HepG2 (cell line): ENCODE results near the gene MVB12A. TPM values are rescaled to one million over a fixed set of nuclear protein-coding genes. Genes with fewer than 3 reads are reported as not detected.

Experiments
- ATAC-seq: fragments of 200-7000 bp; cut with Tn5 transposase; 3 replicates; pipeline ENCODE4 v1.9.1; 2020; ENCODE audit warnings: mild to moderate bottlenecking, moderate library complexity
- BruUV-seq: library from RNA; stranded (reverse); fragments of 400-500 nt; replicated peaks from 2 replicates; lab custom pipeline; 2021; lab: Mats Ljungman, UMichigan
- CTCF ChIA-PET: fragments of 300-600 bp; formaldehyde crosslinking; extraction: SDS; loops from one replicate; lab custom pipeline; 2021; ENCODE audit warnings: low total read pairs, inconsistent platforms, low intra/inter-chr PET ratio; lab: Yijun Ruan, JAX
- POLR2A ChIA-PET: fragments of 350-600 bp; sonication (Branson Sonifier 250); formaldehyde crosslinking; loops from one replicate; lab custom pipeline; 2020; ENCODE audit warnings: antibody characterized with exemption, inconsistent platforms; lab: Yijun Ruan, JAX
- DNase-seq: peaks from one replicate; pipeline ENCODE4 v3.0.0-alpha.2; 2015; ENCODE audit warnings: low spot score
- FAIRE-seq: peaks from 3 replicates; lab custom pipeline; 2011; peaks lifted over from hg19 to GRCh38; lab: Jason Lieb, UNC
- H2AFZ ChIP-seq: one replicate; pipeline ENCODE4 v1.6.1; 2011; ENCODE audit warnings: low read length, inconsistent platforms
- H3K27ac ChIP-seq: fragments of 300-600 bp; 3 replicates; pipeline ENCODE4 v1.8.0; 2011; ENCODE audit warnings: mixed run types, mild to moderate bottlenecking, mixed read lengths, low read length, inconsistent platforms; ENCODE audit not compliant: insufficient read depth; ENCODE audit errors: extremely low read length
- H3K27me3 ChIP-seq, 2 experiments: fragments of 200-600 bp in 1 of 2; 2 replicates in 1 of 2; 3 replicates in 1 of 2; pipeline versions ENCODE4 v1.6.0 to v1.8.0; 2011; ENCODE audit warnings: low read length in 2 of 2, mild to moderate bottlenecking in 2 of 2, moderate library complexity in 2 of 2, inconsistent platforms in 1 of 2; ENCODE audit not compliant: insufficient read depth in 2 of 2, control insufficient read depth in 1 of 2
- H3K36me3 ChIP-seq, 2 experiments: fragments of 200-600 bp in 1 of 2; replicated peaks in 1 of 2; 2 replicates in 1 of 2; 3 replicates in 1 of 2; pipeline versions ENCODE4 v1.5.1 to v1.8.0; 2011; ENCODE audit warnings: low read length in 2 of 2, inconsistent platforms in 1 of 2; ENCODE audit not compliant: insufficient read depth in 2 of 2, control insufficient read depth in 1 of 2
- H3K4me1 ChIP-seq: 2 replicates; pipeline ENCODE4 v1.5.1; 2012; ENCODE audit warnings: low read length, inconsistent platforms; ENCODE audit not compliant: insufficient read depth
- H3K4me2 ChIP-seq: 2 replicates; pipeline ENCODE4 v1.6.0; 2011; ENCODE audit warnings: low read depth, low read length, inconsistent platforms
- H3K4me3 ChIP-seq, 3 experiments: fragments of 200-600 bp in 1 of 3; sonication (generic), shearing (Covaris generic) in 1 of 3; replicated peaks in 1 of 3; 2 replicates each; pipeline ENCODE4 v1.5.1; 2011 to 2016; ENCODE audit warnings: low read length in 3 of 3, inconsistent platforms in 2 of 3, low read depth in 2 of 3, mild to moderate bottlenecking in 2 of 3, control low read depth in 1 of 3, mixed read lengths in 1 of 3; ENCODE audit not compliant: insufficient read depth in 1 of 3
- H3K79me2 ChIP-seq: one replicate; pipeline ENCODE4 v1.6.1; 2011; ENCODE audit warnings: low read length, inconsistent platforms; ENCODE audit not compliant: insufficient read depth
- H3K9ac ChIP-seq: 2 replicates; pipeline ENCODE4 v1.6.0; 2011; ENCODE audit warnings: mild to moderate bottlenecking, low read depth, low read length, inconsistent platforms; ENCODE audit not compliant: insufficient read depth
- H3K9me3 ChIP-seq: 2 replicates; pipeline ENCODE4 v1.5.1; 2012; ENCODE audit warnings: mild to moderate bottlenecking, low read length
- H4K20me1 ChIP-seq: 2 replicates; pipeline ENCODE4 v1.6.0; 2011; ENCODE audit warnings: inconsistent platforms, mild to moderate bottlenecking, low read length, moderate library complexity; ENCODE audit not compliant: insufficient read depth
- AGO1 ChIP-seq: fragments of 200-400 bp; formaldehyde crosslinking; IDR thresholded peaks from 2 replicates; pipeline ENCODE4 v1.6.1; 2017; ENCODE audit warnings: mild to moderate bottlenecking, low read depth, low read length, moderate library complexity; ENCODE audit not compliant: poor library complexity, severe bottlenecking
- AGO2 ChIP-seq: fragments of 200-400 bp; formaldehyde crosslinking; optimal IDR thresholded peaks from 2 replicates; pipeline ENCODE3; 2017; ENCODE audit warnings: mild to moderate bottlenecking, low read depth, low read length, moderate library complexity
- ATF5 ChIP-seq: sonication (generic); formaldehyde crosslinking; IDR thresholded peaks from 2 replicates; pipeline ENCODE4 v1.4.0; 2020; ENCODE audit warnings: mild to moderate bottlenecking, low read depth, missing genetic modification reagents
- HINFP ChIP-seq: sonication (generic); formaldehyde crosslinking; IDR thresholded peaks from 2 replicates; pipeline ENCODE4 v1.4.0; 2020; ENCODE audit warnings: low read depth, mild to moderate bottlenecking, missing genetic modification reagents
- ZBTB33 ChIP-seq: sonication (generic); formaldehyde crosslinking; IDR thresholded peaks from 2 replicates; pipeline ENCODE4 v1.4.0; 2020; ENCODE audit warnings: missing genetic modification reagents
- ZBTB40 ChIP-seq, 2 experiments: fragments of 450-650 bp in 1 of 2; sonication (generic) in 1 of 2; formaldehyde crosslinking in 1 of 2; IDR thresholded peaks; 2 replicates each; pipeline versions ENCODE4 v1.6.1 to v1.8.0; 2016 to 2022; ENCODE audit warnings: antibody characterized with exemption in 1 of 2, mild to moderate bottlenecking in 1 of 2, missing genetic modification reagents in 1 of 2
- WGBS: methylation state at CpG from one replicate; pipeline ENCODE4 v1.1.6; 2017; ENCODE audit warnings: low lambda C conversion rate; 5-methylcytosine and 5-hydroxymethylcytosine counted together
- in situ Hi-C: cut with HindIII; loops from 2 replicates; pipeline ENCODE4 v1.10.0; 2017; ENCODE audit warnings: low pct_unique_long_range_greater_than_20kb; ENCODE audit not compliant: extremely low pct_ligation_motif_present
- intact Hi-C: fragments of 100-400 bp; cut with micrococcal nuclease; formaldehyde crosslinking; loops from one replicate; pipeline ENCODE4 v1.10.0; 2022; ENCODE audit not compliant: unreplicated experiment
- polyA plus RNA-seq, 8 experiments: library from polyadenylated mRNA; depleted of rRNA in 3 of 8; stranded (reverse) in 7 of 8; unstranded in 1 of 8; fragments of >200 nt; fragmentation: Illumina TruSeq in 4 of 8; extraction: Trizol in 4 of 8; gene quantifications; 2 replicates each; pipeline versions ENCODE4 v1.2.1 to v1.2.3, GENCODE V29; 2011 to 2016; ENCODE audit warnings: low read depth in 4 of 8, missing spikeins in 1 of 8, mixed read lengths in 1 of 8; ENCODE audit not compliant: insufficient read depth in 1 of 8
- total RNA-seq, 5 experiments: library from RNA; depleted of rRNA; stranded (reverse); fragments of >200 nt; fragmentation: Illumina TruSeq; extraction: Trizol; gene quantifications; 2 replicates each; pipeline ENCODE4 v1.2.3, GENCODE V29; 2016; ENCODE audit warnings: low read depth in 1 of 5

MVB12A gene
- total and polyA plus RNA-seq, 2 of the 13 experiments (the other 11 are each of a cell fraction or from before 2014, with no cell fraction given) = 35.7 to 36.1 TPM

GRCh38 chr19:17402982-17403855, 16.6 kb upstream of the MVB12A start:
- BruUV-seq = no TSS peak
- Histone ChIP-seq H3K4me3 (no peak overlapping the region), H3K4me1 (peaks cover 13% of the 10 kb centered on the region), H2AFZ (no peak overlapping the region), H3K9me3 (no peaks in the 10 kb centered on the region), H3K36me3 (peaks cover 0 to 8% of the 10 kb centered on the region in 2 experiments; a peak in 3 of 5 replicates), H3K27ac (no peak overlapping the region), H4K20me1 (no peaks in the 10 kb centered on the region; the same call in 1 of the 2 replicates), H3K27me3 (no peaks in the 10 kb centered on the region; a peak in 1 of 5 replicates), H3K79me2 (peaks cover 33% of the 10 kb centered on the region), H3K9ac (no peak overlapping the region), H3K4me2 (no peak overlapping the region)
- in situ Hi-C loops (no loop called here), intact Hi-C loops (no loop called here)
- POLR2A ChIA-PET = interaction anchor here (0.7 to 1.0 kb wide), 2 partner anchors 12 to 16 kb away, joined by 4 read pairs; partner anchors contain the start of gene MVB12A
- WGBS = 86% methylated on average over 30 of the region's 36 CpGs
- peak; percentile 18 for TF ChIP-seq AGO2
- TF ChIP-seq ZBTB33 (CRISPR knock-in tag) = peak; percentile 69; the same call in 1 of the 2 replicates
- no peak for TF ChIP-seq ATF5 (CRISPR knock-in tag)
- TF ChIP-seq AGO1 = peak; percentile 98
- no peak for TF ChIP-seq HINFP (CRISPR knock-in tag)
- no peak for TF ChIP-seq ZBTB40 (IDR thresholded peaks at IDR 0.05)
- TF ChIP-seq ZBTB40 (CRISPR knock-in tag; IDR thresholded peaks at IDR 0.05) = no peak
- ATAC-seq = no peak
- DNase-seq = no peak
- CTCF ChIA-PET = no interaction called here
- FAIRE-seq = no peak
